Umbilical cord (tissue), 2 donors: ENCODE results near the gene LRRC37B. TPM values are rescaled to one million over a fixed set of nuclear protein-coding genes. Genes with fewer than 3 reads are reported as not detected.
"Not testable (repeated sequence)": the region's sequence is repeated elsewhere in the genome, so short reads cannot be mapped to it uniquely, and the experiment has no call there.

ENCODE experiments used
- DNase-seq: peaks from one replicate; pipeline ENCODE4 v3.0.0-alpha.2; 2015; ENCODE audit warnings: low spot score
- total RNA-seq: library from RNA; depleted of rRNA; stranded (reverse); fragments of >200 nt; gene quantifications from one replicate; pipeline ENCODE4 v1.2.3, GENCODE V29; 2014; ENCODE audit warnings: low replicate concordance; ENCODE audit not compliant: insufficient read depth

Gene LRRC37B
- total RNA-seq, 1 donor from 2014 or later = 24.6 TPM

- DNase-seq = not testable (repeated sequence)
Measured at GRCh38 chr17:32086833-32087232, 79.7 kb downstream of the LRRC37B start.

- not testable (repeated sequence) for DNase-seq
Measured at GRCh38 chr17:32092062-32092461, 84.9 kb downstream of the LRRC37B start.

GRCh38 chr17:32099686-32100085 is 92.5 kb downstream of the LRRC37B start:
- no peak for DNase-seq

GRCh38 chr17:32100323-32100722 is 93.1 kb downstream of the LRRC37B start:
- DNase-seq = not testable (repeated sequence)

- no peak for DNase-seq
Measured at GRCh38 chr17:32100971-32101631, 93.9 kb downstream of the LRRC37B start.

GRCh38 chr17:32102172-32102571 is 95.0 kb downstream of the LRRC37B start:
- no peak for DNase-seq

GRCh38 chr17:32102646-32103186 is 95.5 kb downstream of the LRRC37B start:
- peak; percentile 63 for DNase-seq

Other genes starting within 250 kb of the LRRC37B start
- 103 TPM for gene COPRS, start 148.1 kb upstream of the LRRC37B start, total RNA-seq
- 36.6 TPM for gene UTP6, start 105.7 kb upstream of the LRRC37B start, total RNA-seq
- gene SUZ12, start 70.4 kb upstream of the LRRC37B start, total RNA-seq = 21.7 TPM
- 78.0 TPM for gene RHOT1, start 135.1 kb downstream of the LRRC37B start, total RNA-seq